ENCODE data around the gene NLRX1.
"Not testable (repeated sequence)": the region's sequence is repeated elsewhere in the genome, so short reads cannot be mapped to it uniquely, and the experiment has no call there.

NLRX1 gene

DNA sequence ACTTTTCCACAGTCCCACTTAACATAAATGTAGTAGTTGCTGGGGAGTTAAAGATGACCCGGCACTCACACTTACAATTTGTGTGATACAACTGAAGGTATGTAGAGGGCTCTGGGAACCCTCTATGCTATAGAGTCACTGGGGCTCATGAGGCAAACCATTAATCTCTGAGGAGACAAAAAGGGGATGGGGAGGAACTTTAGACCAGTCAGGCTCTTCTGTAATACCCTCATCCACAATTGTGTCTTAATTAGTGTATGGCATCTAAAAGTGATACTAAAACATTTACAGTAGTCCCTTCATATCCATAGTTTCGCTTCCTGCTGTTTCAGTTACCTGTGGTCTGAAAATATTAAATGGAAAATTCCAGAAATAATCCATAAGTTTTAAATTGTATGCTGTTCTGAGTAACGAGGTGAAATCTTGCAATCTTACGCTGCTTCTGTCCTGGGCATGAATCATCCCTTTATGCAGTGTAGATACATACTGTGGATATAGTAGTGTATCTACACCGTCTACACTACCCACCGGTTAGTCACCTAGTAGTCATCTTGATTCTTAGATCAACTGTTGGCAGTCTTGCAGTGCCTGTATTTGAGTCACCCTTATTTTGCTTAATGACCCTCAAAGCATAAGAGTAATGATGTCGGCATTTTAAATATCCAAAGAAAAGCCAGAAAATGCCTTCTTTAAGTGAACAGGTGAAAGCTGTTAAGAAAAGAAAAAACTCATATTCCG lies 49.8 kb downstream of the NLRX1 start:
- FAIRE-seq = no peak

DNA sequence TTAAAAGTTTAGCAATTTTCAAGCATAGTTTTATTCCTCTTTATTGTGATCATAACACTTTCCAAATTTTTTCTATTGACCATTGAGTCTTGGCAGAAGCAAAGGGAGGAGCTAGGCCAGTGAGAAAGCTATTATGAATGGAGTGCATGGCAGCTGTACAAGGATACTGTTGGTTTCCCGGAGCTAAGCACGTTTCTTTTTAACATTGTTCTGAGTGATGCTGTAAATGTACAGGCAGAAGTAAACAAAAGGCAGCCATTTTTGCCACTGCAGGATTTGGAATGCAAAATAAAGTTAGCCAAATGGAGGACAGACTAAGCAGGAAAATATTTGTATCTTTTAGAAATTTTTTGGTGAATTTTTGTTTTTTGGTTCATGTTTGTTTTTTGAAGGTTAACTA lies 53.8 kb downstream of the NLRX1 start:
- peak; percentile 66 for FAIRE-seq

DNA sequence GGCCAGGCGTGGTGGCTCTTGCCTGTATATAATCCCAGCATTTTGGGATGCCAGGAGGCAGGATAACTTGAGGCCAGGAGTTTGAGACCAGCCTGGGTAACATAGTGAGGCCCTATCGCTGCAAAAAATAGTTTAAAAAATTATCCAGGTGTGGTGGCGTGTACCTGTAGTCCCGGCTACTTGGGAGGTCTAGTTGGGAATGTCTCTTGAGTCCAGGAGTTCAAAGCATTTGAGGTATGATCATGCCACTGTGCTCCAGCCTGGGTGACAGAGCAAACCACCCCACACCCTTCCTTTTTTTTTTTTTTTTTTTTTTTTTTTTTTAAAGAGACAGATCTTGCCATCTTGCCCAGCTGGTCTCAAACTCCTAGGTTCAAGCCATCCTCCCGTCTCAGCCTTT lies 54.4 kb downstream of the NLRX1 start:
- FAIRE-seq = no peak

DNA sequence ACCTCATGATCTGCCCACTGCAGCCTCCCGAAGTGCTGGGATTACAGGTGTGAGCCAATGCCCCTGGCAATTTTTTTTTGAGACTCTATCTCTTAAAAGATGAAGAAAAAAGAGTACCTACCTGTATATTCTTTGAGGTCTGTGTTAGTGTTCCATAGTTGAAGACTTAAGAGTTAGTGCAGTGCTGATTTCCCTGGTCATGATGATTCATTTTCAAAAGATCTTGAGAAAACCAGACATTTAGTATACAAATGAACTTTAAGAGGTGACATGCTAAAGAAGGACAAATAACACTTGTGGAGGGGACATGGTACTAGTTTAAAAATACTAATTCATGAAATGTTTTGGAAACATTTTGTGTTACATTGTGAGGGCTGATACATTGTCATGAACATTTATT lies 55.3 kb downstream of the NLRX1 start:
- no peak for FAIRE-seq

DNA sequence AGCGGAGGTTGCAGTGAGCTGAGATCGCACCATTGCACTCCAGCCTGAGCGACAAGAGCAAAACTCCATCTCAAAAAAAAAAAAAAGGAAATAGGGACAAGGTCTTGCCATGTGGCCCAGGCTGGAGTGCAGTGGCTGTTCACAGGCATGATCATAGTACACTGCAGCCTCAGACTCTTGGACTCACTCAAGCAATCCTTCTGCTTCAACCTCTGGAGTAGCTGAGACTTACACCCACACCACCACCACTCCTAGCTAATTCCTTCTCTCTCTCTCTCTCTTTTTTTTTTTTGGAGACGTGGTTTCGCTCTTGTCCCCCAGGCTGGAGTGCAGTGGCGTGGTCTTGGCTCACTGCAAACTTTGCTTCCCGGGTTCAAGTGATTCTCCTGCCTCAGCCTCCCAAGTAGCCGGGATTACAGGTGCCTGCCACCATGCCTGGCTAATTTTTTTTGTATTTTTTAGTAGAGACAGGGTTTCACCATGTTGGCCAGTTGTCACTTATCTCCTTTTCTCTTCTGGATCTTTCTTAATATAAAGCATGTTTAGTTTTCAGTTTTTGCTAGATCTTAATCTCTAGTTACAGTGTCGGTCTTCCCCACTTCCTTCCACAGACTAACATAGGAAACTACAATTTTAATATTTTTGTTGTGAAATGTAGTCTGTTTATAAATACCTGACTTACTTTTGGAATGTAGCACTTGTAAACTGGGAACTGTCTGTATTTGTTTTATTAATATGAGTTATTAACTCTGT lies 60.2 kb downstream of the NLRX1 start:
- not testable (repeated sequence) for FAIRE-seq

DNA sequence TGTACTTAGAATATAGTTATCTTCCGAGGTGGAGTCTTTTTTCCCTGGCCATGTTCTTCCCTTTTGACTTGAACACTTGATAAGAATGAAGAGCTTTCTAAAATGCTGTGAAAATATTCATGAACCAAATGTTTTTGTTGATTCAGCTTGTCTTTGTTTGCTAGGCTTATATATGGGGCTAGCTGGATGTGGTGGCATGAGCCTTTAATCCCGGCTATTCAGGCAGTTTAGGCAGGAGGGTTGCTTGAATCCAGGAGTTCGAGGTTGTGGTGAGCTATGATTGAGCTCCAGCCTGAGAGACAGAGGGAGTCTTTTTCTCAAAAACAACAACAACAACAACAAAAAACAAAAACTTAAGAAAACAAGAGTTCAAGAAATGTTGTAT lies 60.8 kb downstream of the NLRX1 start:
- no peak for FAIRE-seq

DNA sequence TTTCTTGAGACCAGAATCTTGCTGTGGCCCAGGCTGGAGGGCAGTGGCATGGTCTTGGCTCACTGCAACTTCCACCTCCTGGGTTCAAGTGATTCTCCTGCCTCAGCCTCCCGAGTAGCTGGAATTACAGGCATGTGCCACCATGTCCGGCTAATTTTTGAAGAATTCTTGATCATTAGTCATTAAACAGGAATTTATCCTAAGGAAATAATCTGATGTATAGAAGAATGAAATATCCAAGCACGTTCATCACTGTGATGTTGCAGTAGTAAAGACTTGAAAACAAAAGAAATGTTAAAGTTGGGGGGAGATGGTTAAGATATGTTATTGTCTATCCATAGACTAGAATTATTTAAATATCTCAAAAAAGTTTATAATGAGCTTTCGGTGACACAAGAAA lies 61.2 kb downstream of the NLRX1 start:
- no peak for FAIRE-seq

Data from G401.6 (cell line).